HuH-7 (cell line): ENCODE data around the gene ART5.
"Not testable (repeated sequence)": the region's sequence is repeated elsewhere in the genome, so short reads cannot be mapped to it uniquely, and the experiment has no call there.

Source experiments
- DNase-seq: peaks from one replicate; pipeline ENCODE4 v3.0.0; 2011; ENCODE audit warnings: low spot score

The ART5 gene

GRCh38 chr11:3617990-3618389 is 23.8 kb downstream of the ART5 start:
- no peak for DNase-seq

GRCh38 chr11:3616721-3617460 is 24.9 kb downstream of the ART5 start:
- no peak for DNase-seq

- no peak for DNase-seq
Observed at GRCh38 chr11:3615998-3616397, 25.8 kb downstream of the ART5 start.

DNA sequence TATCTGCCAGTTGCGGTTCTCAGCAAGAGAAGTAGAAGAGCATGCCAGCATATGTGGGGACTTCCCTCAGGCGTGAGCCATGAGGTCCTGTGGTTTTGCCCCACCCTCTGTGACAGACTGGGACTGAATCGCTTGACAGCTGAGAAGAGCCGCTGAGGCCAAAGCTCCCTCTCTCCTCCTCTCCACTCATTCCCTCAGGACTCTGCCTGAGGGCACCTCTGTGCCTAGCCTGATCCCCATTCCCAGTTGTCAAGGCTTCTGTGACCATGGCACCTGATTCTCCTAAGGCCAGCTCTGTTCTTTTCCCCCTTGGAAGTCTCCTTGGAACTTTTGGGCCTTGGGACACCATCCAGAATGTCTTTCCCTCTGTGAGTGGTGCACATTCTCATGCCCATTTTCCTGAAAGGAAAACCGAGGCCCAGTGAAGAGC is 27.0 kb downstream of the ART5 start:
- no peak for DNase-seq

DNA sequence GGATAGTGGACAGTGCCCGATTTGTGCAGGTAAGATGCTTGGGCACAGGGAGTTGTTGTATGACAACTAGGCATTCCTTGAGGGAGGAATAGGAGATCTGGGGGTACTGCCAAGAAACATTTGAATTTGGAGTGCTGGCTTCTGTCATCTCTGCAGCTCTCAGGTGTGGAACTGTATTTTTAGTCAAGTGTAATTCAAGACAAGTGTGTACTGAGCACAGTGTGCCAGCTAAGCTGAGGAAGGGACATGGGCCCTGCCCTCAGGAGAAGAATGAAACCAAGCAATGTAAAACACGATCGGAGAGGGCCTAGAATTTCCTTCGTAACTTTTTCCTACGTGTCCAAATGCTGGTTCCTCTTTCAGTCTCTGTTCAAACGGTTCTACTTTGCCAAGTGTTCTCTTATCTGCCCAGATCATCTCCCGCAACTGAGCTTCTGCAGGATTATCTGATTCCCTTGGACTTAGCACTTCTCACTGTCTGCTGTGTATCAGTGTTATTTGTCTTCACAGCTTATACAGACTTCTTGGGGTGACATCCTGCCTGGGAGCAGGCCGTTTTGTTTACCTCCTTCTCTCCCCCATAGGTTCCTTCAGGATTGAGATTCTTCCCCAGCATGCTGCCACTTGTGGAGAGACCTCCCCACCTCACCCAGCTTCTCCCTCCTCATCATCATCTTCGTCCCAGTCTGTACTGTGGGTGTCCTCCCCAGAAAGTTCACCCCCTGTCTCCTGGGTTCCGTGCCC is 27.6 kb downstream of the ART5 start:
- no peak for DNase-seq

DNA sequence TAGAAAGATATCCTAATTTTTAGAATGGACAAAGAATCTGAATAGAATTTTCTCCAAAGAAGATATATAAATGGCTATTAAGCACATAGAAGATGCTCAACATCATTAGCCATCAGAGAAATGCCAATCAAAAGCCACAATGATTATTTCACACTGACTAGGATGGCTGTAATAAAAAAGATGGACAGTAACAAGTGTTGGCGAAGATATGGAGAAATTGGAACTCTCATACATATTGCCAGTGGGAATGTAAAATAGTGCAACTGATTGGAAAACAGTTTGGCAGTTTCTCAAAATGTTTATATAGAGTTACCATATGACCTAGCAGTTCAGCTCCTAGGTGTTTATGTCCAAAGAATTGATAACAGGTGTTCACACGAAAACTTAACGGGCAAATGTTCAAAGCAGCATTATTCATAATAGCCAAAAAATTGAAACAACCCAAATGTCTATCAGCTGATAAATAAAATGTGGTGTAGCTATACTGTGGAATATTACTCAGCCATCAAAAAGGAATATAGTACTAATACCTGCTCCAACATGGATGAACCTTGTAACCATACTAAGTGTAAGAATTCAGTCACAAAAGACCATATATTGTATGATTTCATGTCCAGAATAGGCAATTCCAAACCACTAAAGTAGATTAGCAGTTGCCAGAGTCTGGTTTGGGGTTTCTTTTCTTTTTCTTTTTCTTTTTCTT is 29.7 kb downstream of the ART5 start:
- DNase-seq: no peak

DNA sequence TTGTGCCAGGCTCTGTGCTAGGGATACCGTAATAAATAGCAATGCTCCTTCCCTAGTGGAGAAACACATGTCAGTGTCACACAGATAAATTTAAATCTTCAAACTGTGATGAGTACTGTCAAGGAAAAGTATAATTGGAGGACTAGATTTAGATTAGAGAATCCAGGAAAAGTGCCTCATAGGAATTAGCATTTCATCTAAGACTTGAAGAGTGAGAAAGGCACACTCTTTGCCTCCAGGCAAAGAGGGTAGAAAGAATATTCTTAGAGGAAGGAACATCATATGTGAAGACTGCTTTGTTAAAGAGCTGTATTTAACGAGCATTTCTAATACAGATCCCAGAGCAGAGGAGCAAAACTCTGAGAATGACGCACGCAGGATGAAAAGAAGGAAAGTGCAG is 30.9 kb downstream of the ART5 start:
- DNase-seq: no peak

- peak; percentile 62 for DNase-seq
Observed at GRCh38 chr11:3609416-3610265, 32.2 kb downstream of the ART5 start.

DNA sequence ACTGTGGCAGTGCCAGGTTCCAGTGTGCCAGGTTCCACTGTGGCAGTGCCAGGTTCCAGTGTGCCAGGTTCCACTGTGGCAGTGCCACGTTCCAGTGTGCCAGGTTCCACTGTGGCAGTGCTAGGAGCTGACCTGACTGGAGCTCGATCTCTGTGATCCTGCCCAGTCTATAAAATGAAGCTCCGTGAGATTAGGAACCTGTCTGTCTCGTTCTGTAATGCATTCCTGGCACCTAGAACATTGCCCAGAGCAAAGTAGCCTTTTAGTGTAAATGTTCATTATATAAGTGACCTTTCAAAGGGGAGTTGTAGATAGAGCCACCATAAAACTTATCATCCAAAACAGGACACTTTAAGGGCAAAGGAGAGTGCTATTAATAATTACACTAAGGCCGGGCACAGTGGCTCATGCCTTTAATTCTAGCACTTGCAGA is 36.0 kb downstream of the ART5 start:
- no peak for DNase-seq

GRCh38 chr11:3605283-3605662 is 36.5 kb downstream of the ART5 start:
- no peak for DNase-seq

GRCh38 chr11:3604167-3604566 is 37.6 kb downstream of the ART5 start:
- DNase-seq: no peak

GRCh38 chr11:3600201-3600600 is 41.6 kb downstream of the ART5 start:
- not testable (repeated sequence) for DNase-seq

GRCh38 chr11:3597743-3598142 is 44.0 kb downstream of the ART5 start:
- DNase-seq: not testable (repeated sequence)

DNA sequence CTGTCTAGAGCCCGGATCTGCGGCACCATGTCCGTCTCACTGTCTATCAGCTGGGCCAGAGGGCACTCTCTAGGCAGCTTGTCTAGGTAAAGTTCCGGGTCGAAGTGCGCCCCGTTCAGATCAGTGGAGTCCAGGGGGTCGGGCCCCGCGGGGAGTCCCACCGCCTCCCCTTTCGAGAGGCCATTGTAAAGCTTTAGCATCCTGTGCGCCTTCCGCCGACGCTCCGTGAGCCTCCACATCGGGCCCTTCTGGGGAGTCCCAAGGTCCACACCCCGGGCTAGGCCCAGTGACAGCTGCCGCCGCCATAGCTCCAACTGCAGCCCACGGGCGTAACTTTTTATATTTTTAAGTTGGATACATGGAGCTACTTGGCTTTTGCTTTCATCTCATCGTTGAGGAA is 50.5 kb downstream of the ART5 start:
- not testable (repeated sequence) for DNase-seq

GRCh38 chr11:3590193-3590592 is 51.6 kb downstream of the ART5 start:
- DNase-seq: not testable (repeated sequence)

GRCh38 chr11:3588776-3589175 is 53.0 kb downstream of the ART5 start:
- not testable (repeated sequence) for DNase-seq
